ENCODE measurements around the gene HOXC4.

Gene HOXC4

GRCh38 chr12:54029529-54030441 is 23.9 kb upstream of the HOXC4 start:
- no peak for FAIRE-seq

- peak; percentile 74 for FAIRE-seq
These were observed 23.2 kb upstream of the HOXC4 start for GRCh38 chr12:54030442-54030801.

- FAIRE-seq, result peak; percentile 6
These were observed 22.7 kb upstream of the HOXC4 start for GRCh38 chr12:54030889-54031471.

- FAIRE-seq, result no peak
These were observed 22.2 kb upstream of the HOXC4 start for GRCh38 chr12:54031480-54031879.

- FAIRE-seq, result no peak
These were observed 21.5 kb upstream of the HOXC4 start for GRCh38 chr12:54032086-54032619.

- FAIRE-seq, result peak; percentile 97
These were observed 21.0 kb upstream of the HOXC4 start, which contains the start of gene HOXC5 for GRCh38 chr12:54032627-54033100. TSS of gene HOXC5 (plus strand) at chr12:54033050. CDS start at chr12:54033123, 73 bp downstream.

- FAIRE-seq, result peak; percentile 48
These were observed 20.3 kb upstream of the HOXC4 start for GRCh38 chr12:54033106-54033979.

GRCh38 chr12:54033980-54034784 is 19.5 kb upstream of the HOXC4 start:
- FAIRE-seq, result no peak

GRCh38 chr12:54034785-54035310 is 18.8 kb upstream of the HOXC4 start:
- no peak for FAIRE-seq

GRCh38 chr12:54035568-54036264 is 17.9 kb upstream of the HOXC4 start:
- FAIRE-seq, result no peak

- no peak for FAIRE-seq
These were observed 16.8 kb upstream of the HOXC4 start for GRCh38 chr12:54036620-54037359.

- FAIRE-seq, result peak; percentile 77
These were observed 16.0 kb upstream of the HOXC4 start for GRCh38 chr12:54037360-54038283.

GRCh38 chr12:54038284-54038870 is 15.3 kb upstream of the HOXC4 start:
- FAIRE-seq, result no peak

GRCh38 chr12:54038871-54039414 is 14.7 kb upstream of the HOXC4 start:
- FAIRE-seq, result no peak

- FAIRE-seq, result peak; percentile 13
These were observed 14.1 kb upstream of the HOXC4 start for GRCh38 chr12:54039417-54040147.

- FAIRE-seq, result peak; percentile 96
These were observed 13.5 kb upstream of the HOXC4 start for GRCh38 chr12:54040148-54040494.

- no peak for FAIRE-seq
These were observed 13.0 kb upstream of the HOXC4 start for GRCh38 chr12:54040648-54041047.
